8988T (cell line): ENCODE results near the gene ZBTB7C.

ENCODE experiments used
- DNase-seq: peaks from one replicate; pipeline ENCODE4 v3.0.0; 2011

Gene ZBTB7C

DNA sequence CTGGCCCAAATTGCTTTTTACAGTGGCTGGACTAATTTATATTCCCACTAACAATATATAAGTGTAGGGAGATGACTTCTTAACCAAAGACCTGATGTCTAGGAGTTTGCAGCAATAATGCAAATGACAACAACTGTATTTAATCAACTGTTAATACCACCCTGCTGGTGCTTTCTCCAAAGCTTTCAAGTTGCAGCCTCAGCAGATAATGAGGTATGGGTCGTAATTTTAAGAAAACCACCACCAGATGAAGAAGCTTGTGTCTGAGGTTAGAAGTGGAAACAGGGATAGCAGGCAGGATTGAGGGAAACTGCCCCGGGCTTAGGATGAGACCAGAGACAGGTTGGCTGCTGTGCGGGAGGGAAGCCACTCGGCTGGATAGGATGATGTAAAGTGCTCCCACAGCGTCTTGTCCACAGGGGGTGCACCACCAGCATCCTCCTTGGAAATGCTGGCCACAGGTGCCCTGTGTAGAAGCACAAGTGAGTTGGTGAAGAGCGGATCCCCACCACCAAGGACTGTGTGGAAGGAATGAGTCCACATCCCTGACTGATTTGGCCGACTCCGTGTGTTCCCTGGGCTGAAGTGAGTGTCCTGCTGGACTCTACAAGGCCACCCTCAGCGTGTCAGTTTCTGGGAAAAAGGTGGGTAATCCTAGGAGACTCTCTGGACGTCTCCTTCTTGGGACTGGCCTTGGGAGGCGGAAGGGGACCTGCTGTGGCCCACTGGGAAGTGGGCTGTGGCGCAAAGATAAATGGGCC, 402.6 kb downstream of the ZBTB7C start:
- no peak for DNase-seq

- no peak for DNase-seq
Measured at GRCh38 chr18:48004577-48004976, 404.6 kb downstream of the ZBTB7C start.

DNA sequence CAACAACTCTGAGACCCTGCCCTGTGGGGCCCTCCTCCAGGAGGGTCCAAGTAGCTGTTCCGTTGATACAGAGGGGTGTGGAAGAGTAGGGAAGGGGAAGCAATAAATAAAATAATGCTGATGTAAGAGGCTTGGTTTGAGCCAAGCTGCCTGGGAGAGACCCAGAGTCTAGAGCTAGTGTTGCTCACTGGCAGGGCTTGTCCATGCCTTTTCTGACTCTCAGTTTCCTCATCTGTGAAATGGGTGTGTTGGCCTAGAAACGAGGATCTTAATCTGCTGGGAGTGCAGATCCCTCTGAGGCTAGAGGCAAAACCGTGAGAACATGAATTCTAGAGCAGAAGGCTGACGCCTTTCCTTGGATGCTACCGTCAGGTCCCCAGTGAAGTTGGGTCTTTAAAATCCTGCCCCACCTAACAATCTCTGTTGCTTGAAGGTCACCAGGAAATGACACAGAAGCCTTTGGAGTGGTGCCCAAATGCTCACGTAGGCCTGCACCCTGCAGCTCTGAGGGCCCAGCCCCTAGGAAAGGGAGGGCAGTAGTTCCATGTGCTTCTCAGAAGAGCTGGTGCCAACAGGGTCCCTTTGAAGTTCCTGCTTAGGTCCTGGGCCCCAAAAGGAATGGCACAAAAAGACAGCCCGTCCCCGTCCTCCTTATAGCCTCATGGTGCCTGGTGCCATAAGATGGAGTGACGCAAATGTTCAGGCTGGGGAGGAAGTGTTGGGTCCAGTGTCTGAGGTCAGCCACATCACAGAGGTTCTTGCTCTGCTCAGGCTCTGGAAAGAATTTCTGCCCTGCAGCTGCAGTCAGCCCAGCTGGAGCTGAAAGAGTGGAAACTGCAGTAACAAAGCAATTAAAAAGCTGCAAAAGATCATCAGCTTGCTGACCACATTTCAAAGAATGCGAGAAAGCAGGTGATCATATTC, 405.5 kb downstream of the ZBTB7C start:
- DNase-seq: no peak

DNA sequence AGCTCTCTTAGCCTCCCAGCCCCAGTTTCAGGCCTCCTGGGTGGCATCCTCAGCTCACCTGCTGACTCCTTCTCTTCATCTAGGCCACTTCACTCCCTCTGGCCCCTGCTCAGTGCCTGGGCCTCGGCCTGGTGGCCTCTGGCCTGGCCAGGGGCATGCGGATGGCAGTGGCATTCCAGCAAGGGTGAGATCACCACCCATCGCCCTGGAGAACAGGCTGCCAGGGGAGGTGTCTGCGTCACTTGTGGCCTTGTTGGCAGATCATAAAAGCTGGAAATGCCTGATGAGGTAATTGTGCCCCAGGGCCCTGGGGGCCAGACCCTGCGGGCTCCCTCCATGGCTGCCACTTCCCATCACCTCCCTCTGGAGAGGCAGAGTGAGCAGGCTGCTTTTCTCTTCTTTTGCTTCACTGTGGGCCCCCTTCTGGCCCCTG, 406.2 kb downstream of the ZBTB7C start:
- DNase-seq: peak; percentile 68

DNA sequence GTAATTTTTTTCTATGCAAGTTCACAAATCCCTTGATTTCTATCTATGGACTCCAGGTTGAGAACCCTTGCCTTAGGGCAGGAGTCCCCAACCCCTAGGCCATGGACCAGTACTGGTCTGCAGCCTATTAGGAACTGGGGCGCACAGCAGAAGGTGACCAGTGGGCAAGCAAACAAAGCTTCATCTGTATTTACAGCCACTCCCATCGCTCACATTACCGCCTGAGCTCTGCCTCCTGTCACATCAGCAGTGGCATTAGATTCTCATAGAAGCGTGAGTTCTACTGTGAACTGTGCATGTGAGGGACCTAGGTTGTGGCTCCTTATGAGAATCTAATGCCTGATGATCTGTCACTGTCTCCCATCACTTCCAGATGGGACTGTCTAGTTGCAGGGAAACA, 408.5 kb downstream of the ZBTB7C start:
- DNase-seq: no peak

- DNase-seq: no peak
Measured at GRCh38 chr18:47999801-48000248, 409.4 kb downstream of the ZBTB7C start.

GRCh38 chr18:47997338-47997780, 411.8 kb downstream of the ZBTB7C start:
- no peak for DNase-seq

- no peak for DNase-seq
Measured at GRCh38 chr18:47996091-47996541, 413.1 kb downstream of the ZBTB7C start.

GRCh38 chr18:47995654-47996053, 413.5 kb downstream of the ZBTB7C start:
- DNase-seq: no peak

DNA sequence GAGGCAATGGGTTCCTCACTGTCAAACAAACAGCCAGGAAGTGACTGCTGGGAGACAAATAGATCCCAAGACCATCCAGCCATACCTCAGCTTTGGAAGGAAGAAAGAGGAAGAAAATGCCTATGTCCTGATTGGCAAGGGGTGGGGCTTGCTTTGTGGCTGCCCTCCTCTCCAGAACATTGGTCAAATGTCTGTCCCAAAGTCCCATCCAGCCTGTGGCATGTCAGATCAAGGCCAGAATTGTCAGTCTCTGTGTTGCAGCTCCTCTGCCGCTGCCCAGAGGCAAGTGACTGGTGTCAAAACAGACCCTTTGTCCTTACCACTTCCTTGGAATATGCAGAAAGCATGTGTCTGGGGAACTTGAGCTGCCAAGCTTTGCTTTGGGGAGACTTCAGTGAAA, 415.8 kb downstream of the ZBTB7C start:
- DNase-seq: no peak

GRCh38 chr18:47992976-47993375, 416.2 kb downstream of the ZBTB7C start:
- no peak for DNase-seq

GRCh38 chr18:47992266-47992665, 416.9 kb downstream of the ZBTB7C start:
- no peak for DNase-seq

GRCh38 chr18:47990981-47991380, 418.2 kb downstream of the ZBTB7C start:
- DNase-seq: no peak

GRCh38 chr18:47987388-47987699, 421.8 kb downstream of the ZBTB7C start:
- DNase-seq: no peak

GRCh38 chr18:47986620-47987387, 422.4 kb downstream of the ZBTB7C start:
- no peak for DNase-seq

DNA sequence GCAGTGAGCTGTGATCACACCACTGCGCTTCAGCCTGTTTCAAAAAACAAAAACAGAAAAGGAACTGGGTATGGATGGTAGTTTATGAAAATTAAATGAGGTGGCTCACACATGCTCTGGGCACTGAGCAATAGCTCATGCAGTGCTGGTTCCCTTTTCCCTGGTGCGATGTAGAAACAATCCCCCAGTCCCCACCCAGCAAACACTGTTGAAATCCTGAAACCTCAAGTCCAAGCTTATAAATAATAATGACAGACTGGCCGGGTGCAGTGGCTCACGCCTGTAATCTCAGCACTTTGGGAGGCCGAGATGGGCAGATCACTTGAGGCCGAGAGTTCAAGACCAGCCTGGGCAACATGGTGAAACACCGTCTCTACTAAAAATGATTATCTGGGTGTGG, 423.3 kb downstream of the ZBTB7C start:
- DNase-seq: no peak

DNA sequence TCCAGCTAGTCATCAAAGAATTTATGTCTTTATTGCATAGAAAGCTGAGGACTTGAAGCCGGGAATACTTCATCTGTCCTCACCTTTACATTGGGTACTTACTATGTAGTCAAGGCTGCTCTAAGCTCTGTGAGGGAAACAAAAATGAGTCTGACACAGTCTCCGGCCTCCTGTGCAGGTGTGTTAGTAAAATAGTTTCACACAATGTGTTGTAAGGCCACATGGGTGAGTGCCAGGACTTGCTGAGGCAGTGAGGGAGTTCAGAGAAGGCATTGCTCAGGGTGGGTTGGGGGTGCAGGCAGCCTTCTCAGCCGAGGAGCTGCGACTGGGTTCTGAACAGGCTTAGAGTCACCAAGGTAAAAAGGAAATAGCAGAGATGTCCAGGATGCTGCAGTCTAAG, 424.2 kb downstream of the ZBTB7C start:
- no peak for DNase-seq

GRCh38 chr18:47983946-47984345, 425.2 kb downstream of the ZBTB7C start:
- no peak for DNase-seq

- DNase-seq: no peak
Measured at GRCh38 chr18:47983055-47983454, 426.1 kb downstream of the ZBTB7C start.

DNA sequence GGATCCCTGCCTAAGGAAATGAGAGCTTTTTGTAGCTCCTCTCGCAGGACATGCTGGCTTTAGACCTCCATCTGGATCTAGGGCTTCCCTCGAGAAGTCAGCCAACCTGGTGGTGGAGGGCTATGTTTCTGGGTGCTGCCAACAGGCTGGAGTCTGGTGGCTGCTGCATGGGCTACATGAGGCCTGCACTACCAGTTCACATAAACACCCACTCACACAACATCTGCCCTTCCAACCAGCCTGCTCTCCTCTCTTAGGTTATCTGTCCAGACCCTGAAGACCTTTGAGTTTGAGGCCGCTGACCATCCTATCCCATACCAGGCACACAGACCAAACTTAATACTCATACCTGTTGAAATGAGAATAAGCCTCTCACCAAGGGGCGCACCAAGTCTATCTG, 427.4 kb downstream of the ZBTB7C start:
- DNase-seq: no peak

- no peak for DNase-seq
Measured at GRCh38 chr18:47981320-47981719, 427.9 kb downstream of the ZBTB7C start.

GRCh38 chr18:47979611-47980200, 429.5 kb downstream of the ZBTB7C start:
- DNase-seq: no peak

DNA sequence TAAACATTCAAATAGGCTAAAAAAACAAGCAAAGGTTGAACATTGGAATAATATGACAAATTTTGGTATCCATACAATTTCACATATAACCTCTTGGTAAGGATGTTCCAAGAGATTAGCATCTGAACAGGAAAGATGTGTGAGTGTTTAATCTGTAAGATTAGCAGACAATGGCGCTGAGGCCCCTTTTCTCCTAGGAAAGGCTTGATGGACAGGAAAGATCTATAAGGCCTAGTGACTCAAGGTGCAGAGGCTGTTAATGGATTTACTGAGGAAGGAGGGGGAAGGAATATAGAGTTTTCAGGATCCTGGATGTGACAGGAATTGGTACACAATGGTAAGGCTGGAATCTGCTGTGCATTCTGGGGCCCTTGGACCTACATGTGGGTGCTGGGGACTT, 430.6 kb downstream of the ZBTB7C start:
- DNase-seq: no peak
